ENCODE results near the gene PPAT.
"Not testable (repeated sequence)": the region's sequence is repeated elsewhere in the genome, so short reads cannot be mapped to it uniquely, and the experiment has no call there.

Gene PPAT

DNA sequence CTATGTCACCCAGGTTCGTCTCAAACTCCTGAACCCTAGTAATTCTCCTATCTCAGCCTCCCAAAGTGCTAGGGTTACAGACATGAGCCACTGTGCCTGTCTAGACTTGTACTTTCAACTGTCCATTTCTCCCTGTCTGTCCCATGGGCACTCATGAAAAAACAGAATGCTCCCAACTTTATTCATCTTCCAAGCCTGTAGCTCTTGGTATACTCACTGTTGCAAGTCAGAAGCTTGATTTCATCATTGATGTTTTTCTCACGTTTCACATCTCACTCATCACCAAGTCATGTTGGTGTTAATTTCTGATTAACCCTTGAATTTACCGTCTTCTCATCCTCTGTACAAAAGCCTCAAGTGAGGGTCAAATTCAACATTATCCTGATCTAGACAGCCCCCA is 24.7 kb upstream of the PPAT start:
- TF ChIP-seq, protein P1, sequence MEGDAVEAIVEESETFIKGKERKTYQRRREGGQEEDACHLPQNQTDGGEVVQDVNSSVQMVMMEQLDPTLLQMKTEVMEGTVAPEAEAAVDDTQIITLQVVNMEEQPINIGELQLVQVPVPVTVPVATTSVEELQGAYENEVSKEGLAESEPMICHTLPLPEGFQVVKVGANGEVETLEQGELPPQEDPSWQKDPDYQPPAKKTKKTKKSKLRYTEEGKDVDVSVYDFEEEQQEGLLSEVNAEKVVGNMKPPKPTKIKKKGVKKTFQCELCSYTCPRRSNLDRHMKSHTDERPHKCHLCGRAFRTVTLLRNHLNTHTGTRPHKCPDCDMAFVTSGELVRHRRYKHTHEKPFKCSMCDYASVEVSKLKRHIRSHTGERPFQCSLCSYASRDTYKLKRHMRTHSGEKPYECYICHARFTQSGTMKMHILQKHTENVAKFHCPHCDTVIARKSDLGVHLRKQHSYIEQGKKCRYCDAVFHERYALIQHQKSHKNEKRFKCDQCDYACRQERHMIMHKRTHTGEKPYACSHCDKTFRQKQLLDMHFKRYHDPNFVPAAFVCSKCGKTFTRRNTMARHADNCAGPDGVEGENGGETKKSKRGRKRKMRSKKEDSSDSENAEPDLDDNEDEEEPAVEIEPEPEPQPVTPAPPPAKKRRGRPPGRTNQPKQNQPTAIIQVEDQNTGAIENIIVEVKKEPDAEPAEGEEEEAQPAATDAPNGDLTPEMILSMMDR (IDR thresholded peaks at IDR 0.05; ENCODE audit: low read depth, low read length, missing control alignments), result no peak
- no peak for DNase-seq (ENCODE audit: low read depth)
- no peak overlapping the region for H3K4me3 ChIP-seq (ENCODE audit: low read depth, low read length)

DNA sequence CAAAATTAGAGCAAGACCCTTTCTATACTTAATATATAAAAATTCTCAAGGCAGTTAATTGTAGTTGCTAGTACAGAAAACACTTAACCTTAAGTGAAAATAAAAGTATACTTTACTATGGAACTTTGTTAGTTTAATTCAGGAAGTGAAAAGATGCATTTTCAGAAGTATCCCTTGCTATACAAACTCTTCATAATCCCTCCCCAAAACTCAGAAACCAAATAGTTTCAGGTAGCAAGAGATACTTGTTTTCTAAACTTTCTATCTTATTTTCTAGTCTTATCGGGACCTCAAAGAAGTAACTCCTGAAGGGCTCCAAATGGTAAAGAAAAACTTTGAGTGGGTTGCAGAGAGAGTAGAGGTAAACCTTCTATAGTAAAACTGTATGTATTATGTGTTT is 14.9 kb upstream of the PPAT start:
- TF ChIP-seq, protein P1 (IDR thresholded peaks at IDR 0.05; ENCODE audit: low read depth, low read length, missing control alignments), result no peak
- H3K4me3 ChIP-seq (ENCODE audit: low read depth, low read length), result no peak overlapping the region
- no peak for DNase-seq (ENCODE audit: low read depth)

DNA sequence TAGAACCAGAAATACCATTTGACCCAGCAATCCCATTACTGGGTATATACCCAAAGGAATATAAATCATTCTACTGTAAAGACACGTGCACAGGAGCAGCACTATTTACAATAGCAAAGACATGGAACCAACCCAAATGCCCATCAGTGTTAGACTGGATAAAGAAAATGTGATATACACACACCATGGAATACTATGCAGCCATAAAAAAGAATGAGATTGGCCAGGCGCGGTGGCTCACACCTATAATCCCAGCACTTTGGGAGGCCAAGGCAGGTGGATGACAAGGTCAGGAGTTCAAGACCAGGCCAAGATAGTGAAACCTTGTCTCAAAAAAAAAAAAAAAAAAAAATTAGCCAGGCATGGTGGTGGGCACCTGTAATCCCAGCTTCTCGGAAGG is 14.1 kb upstream of the PPAT start:
- not testable (repeated sequence) for H3K4me3 ChIP-seq (ENCODE audit: low read depth, low read length); DNase-seq (ENCODE audit: low read depth)

DNA sequence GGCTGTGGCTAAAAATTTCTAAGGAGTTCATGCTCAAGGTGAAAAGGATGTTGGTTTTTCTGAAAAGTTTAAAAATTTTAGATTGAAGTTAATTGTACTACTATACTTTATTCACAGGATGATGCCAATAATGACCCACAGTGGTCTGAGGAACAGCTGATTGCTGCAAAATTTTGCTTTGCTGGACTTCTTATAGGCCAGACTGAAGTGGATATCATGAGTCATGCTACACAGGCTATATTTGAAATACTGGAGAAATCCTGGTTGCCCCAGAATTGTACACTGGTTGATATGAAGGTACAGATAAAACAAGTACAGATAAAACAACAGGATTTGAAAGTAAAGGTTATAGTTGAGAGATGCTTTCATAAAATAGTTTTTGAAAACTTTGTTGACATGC is 12.9 kb upstream of the PPAT start:
- TF ChIP-seq, protein P1 (IDR thresholded peaks at IDR 0.05; ENCODE audit: low read depth, low read length, missing control alignments), result no peak
- H3K4me3 ChIP-seq (ENCODE audit: low read depth, low read length), result no peak overlapping the region
- no peak for DNase-seq (ENCODE audit: low read depth)

DNA sequence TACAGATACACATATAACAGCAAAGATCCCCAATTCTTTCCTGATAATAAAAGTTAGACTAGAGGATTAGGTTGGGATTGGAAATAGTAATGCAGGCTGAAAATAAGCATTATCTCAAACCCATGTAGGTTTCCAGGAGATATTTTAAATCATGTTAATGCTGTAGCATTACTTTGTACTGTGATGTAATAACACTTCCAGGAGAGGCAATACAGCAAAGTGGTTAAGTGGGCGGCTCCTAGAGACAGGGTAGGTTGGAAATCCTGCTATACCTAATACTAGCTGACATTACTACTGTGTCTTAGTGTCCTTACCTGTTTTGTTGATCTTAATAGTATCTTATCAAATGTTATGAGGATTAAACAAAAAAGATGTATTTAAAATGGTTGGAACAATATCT is 10.3 kb upstream of the PPAT start:
- DNase-seq (ENCODE audit: low read depth), result no peak
- no peak overlapping the region for H3K4me3 ChIP-seq (ENCODE audit: low read depth, low read length)
- TF ChIP-seq, protein P1 (IDR thresholded peaks at IDR 0.05; ENCODE audit: low read depth, low read length, missing control alignments), result no peak

DNA sequence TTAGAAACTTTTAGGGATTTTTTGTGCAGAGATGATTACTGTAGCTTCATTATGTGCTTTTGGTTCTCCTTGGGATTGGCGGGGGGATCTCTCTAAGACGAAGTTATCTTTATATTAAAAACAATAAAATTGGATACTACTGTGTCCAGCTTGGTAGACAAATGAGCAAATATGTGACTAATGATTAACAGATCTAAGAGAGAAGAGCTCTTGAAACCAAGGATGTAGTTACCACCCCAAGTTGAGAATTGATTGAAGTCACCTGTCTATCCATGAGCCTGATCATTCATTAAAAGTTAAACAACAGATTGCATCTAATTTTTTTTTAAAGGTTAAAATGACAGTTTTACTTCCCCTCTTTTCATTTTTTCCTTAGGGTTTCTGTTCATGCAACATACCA is 9.3 kb upstream of the PPAT start:
- TF ChIP-seq, protein P1 (IDR thresholded peaks at IDR 0.05; ENCODE audit: low read depth, low read length, missing control alignments), result no peak
- no peak for DNase-seq (ENCODE audit: low read depth)
- H3K4me3 ChIP-seq (ENCODE audit: low read depth, low read length), result no peak overlapping the region

DNA sequence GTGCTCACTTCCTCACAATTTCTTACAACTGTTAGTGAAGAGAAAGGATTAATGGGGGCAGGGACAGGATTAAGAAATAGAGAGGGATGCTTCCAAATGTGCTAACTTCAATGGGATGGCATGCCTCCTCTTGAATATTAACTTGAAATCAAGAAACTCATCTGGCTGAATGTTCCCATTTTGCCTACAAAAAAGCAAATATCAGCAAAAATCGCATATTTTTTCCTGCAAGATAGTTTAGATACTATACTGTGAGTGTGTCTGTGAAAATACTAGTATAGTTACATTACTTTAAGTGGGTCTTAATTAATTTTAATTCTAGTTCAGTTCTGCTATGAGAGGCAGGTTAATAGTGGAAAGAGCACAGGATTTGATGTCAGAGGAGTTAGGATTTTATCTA is 5.6 kb upstream of the PPAT start:
- TF ChIP-seq, protein P1 (IDR thresholded peaks at IDR 0.05; ENCODE audit: low read depth, low read length, missing control alignments), result no peak
- no peak for DNase-seq (ENCODE audit: low read depth)
- no peak overlapping the region for H3K4me3 ChIP-seq (ENCODE audit: low read depth, low read length)

DNA sequence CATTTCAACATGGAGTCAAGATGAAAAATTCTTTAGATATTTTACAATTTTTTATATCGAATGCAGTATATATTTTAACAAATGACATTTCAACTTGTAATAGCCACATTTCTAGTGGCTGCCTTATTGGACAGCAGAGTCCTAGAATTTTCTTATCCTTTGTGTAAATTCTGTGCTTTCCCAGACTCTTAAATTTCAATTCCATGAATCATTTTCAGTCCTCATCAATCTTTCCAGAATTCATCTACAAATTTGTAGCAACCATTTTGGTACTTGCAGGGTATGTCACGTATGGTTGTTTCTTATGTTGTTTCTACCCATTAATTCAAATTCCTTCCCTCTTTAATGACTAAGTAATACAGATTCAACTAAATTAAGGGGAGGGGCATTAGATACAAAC is 3.4 kb upstream of the PPAT start:
- no peak overlapping the region; the same call in 1 of the 2 replicates for H3K4me3 ChIP-seq (ENCODE audit: low read depth, low read length)
- no peak for DNase-seq (ENCODE audit: low read depth)
- TF ChIP-seq, protein P1 (IDR thresholded peaks at IDR 0.05; ENCODE audit: low read depth, low read length, missing control alignments), result no peak
